Astrocyte of the spinal cord (primary cell): ENCODE measurements around the gene WDR1.

ENCODE experiments used
- DNase-seq: peaks from one replicate; pipeline ENCODE4 v3.0.0; 2011; ENCODE audit warnings: low read depth, low spot score
- H3K4me3 ChIP-seq: 2 replicates; pipeline ENCODE4 v1.5.1; 2011; ENCODE audit warnings: low read depth, mild to moderate bottlenecking, low read length, moderate library complexity
- in situ Hi-C: cut with HindIII; loops from 2 replicates; pipeline ENCODE4 v1.10.0; 2017; ENCODE audit warnings: low sequenced_read_pairs
- TF ChIP-seq, protein P1 (sequence below): IDR thresholded peaks from 2 replicates; pipeline ENCODE4 v1.5.1; 2012; ENCODE audit warnings: low read depth, mild to moderate bottlenecking, low read length, inconsistent platforms

Gene WDR1

GRCh38 chr4:10109995-10110670, 6.5 kb downstream of the WDR1 start:
- DNase-seq = no peak
- in situ Hi-C loops = no loop called here
- H3K4me3 ChIP-seq = no peak overlapping the region
- TF ChIP-seq, protein P1, sequence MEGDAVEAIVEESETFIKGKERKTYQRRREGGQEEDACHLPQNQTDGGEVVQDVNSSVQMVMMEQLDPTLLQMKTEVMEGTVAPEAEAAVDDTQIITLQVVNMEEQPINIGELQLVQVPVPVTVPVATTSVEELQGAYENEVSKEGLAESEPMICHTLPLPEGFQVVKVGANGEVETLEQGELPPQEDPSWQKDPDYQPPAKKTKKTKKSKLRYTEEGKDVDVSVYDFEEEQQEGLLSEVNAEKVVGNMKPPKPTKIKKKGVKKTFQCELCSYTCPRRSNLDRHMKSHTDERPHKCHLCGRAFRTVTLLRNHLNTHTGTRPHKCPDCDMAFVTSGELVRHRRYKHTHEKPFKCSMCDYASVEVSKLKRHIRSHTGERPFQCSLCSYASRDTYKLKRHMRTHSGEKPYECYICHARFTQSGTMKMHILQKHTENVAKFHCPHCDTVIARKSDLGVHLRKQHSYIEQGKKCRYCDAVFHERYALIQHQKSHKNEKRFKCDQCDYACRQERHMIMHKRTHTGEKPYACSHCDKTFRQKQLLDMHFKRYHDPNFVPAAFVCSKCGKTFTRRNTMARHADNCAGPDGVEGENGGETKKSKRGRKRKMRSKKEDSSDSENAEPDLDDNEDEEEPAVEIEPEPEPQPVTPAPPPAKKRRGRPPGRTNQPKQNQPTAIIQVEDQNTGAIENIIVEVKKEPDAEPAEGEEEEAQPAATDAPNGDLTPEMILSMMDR = no peak

DNA sequence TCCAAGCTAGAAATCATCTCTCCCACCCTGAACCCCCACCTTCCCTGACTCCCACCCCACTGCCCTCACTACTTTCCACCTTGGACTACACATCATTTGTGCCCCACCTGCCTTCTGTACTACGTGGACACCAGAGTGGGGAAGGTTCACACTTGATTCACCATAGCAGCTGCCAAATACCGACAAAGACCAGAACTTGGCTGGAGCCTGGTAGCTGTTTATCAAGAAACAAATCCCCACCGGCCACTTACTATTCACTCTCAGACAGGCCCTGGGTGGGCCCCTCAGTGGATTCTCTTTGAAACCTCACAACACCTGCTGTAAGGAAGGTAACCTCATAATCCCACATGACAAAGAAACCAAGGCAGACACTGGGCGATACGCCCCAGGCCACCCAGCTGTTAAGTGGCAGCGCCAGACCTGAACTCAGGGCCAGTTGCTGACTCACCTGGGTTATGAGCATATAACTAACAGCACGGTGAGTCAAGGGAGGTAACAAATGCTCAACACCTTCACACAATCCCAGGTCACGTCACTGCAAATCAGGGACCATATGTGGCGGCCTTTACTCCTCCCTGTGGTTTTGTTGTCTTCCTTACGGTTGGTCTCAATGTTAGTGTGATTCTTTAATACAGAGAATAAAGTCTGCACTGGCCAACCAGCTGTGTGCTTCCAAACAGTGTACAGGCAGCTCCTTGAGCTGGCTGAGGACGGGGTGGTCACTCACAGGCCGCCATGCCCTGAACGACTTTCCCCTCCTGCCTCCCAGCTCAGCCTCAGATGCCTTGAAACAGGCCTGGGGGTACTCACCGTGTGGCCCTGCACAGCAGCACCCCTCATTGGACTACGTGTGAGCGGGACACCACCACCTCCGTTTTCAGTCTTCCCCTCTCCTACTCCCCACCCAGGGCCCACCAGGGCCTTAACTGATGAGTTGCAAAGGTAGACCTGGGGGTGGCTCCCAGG, 7.5 kb downstream of the WDR1 start:
- no peak for DNase-seq
- in situ Hi-C loops = no loop called here
- no peak overlapping the region for H3K4me3 ChIP-seq
- TF ChIP-seq, protein P1 = no peak

GRCh38 chr4:10108391-10108790, 8.2 kb downstream of the WDR1 start:
- in situ Hi-C loops = no loop called here
- DNase-seq = no peak
- TF ChIP-seq, protein P1 = no peak
- no peak overlapping the region for H3K4me3 ChIP-seq

- DNase-seq = no peak
- no peak overlapping the region for H3K4me3 ChIP-seq
- TF ChIP-seq, protein P1 = no peak
- in situ Hi-C loops = no loop called here
Measured at GRCh38 chr4:10107111-10108091, 9.2 kb downstream of the WDR1 start.

DNA sequence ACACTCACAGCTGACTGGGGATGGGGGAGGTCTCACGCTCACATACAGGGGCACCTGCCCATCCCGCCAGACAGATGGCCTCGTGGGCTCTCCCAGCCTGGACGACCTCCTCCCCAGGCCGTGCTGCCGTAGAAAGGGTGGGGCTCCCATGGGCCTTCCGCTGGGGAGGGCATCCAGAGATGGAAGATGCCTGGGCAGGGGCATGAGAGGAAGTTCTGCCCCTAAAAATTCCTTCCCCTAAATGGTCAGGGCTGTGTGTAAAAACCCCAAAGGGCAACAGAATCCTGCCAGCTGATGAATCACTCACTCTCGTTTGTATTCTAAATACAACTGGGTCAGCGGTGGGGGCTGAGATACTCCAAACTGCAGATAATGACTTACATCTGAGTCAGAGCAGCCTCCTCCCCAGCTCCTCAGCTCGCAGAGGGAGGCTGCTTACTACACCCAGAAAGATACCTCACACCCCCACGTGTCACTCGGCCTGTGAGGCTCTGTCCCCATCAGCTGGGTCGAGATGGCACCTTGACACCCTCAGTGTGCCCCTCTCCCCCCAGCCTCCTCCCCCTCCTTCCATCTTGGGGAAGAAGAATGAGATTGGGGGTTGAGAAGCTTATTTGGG, 10.1 kb downstream of the WDR1 start:
- in situ Hi-C loops = no loop called here
- TF ChIP-seq, protein P1 = no peak
- peak overlapping the region; percentile 4 for H3K4me3 ChIP-seq
- DNase-seq = peak; percentile 97
